Stimulated activated CD8-positive, alpha-beta memory T cell treated with anti-CD3 and anti-CD28 coated beads, Interleukin-15, amount 100 ng/mL, for 24 hours (primary cell): ENCODE measurements around the gene INPP5F.

Experiments used
- DNase-seq: peaks from one replicate; pipeline ENCODE4 v3.0.0-alpha.2; 2020; ENCODE audit warnings: low read depth

Gene INPP5F

GRCh38 chr10:119871881-119872609, 146.2 kb downstream of the INPP5F start:
- no peak for DNase-seq

- DNase-seq = no peak
Measured at GRCh38 chr10:119872610-119872859, 146.7 kb downstream of the INPP5F start, which contains the start of gene MCMBP. MCMBP (minus strand) TSS chr10:119872843; CDS start chr10:119872584, 259 bp downstream.

GRCh38 chr10:119872860-119873681, 147.2 kb downstream of the INPP5F start:
- peak; percentile 73 for DNase-seq

GRCh38 chr10:119878524-119878923, 152.7 kb downstream of the INPP5F start:
- DNase-seq = no peak
